ENCODE data around the gene CSAG3.
"Not testable (repeated sequence)": the region's sequence is repeated elsewhere in the genome, so short reads cannot be mapped to it uniquely, and the experiment has no call there.

CSAG3 gene

GRCh38 chrX:152758918-152759317, at the start of gene CSAG3:
TSS of gene CSAG3 (plus strand) at chrX:152759218.
- not testable (repeated sequence) for H3K79me2 ChIP-seq (ENCODE audit: low read length); H3K9me3 ChIP-seq (replicated peaks; ENCODE audit: insufficient read depth, low read length); H3K27ac ChIP-seq (ENCODE audit: low read length); H3K36me3 ChIP-seq (replicated peaks; ENCODE audit: insufficient read depth, low read length); H3K4me1 ChIP-seq (ENCODE audit: low read length); H3K27me3 ChIP-seq (replicated peaks; ENCODE audit: insufficient read depth, low read length); DNase-seq; H3K9me2 ChIP-seq (replicated peaks; ENCODE audit: insufficient read depth, low read length); H3K9ac ChIP-seq (ENCODE audit: low read length); H3K4me2 ChIP-seq (ENCODE audit: low read depth, low read length); H4K20me1 ChIP-seq (ENCODE audit: insufficient read depth, low read length); H2AFZ ChIP-seq (ENCODE audit: low read length); H3K4me3 ChIP-seq (ENCODE audit: low read length); H3F3A ChIP-seq (ENCODE audit: insufficient read depth, low read length)

- H3K79me2 ChIP-seq (ENCODE audit: low read length); H3K36me3 ChIP-seq (replicated peaks; ENCODE audit: insufficient read depth, low read length); H3K9me3 ChIP-seq (replicated peaks; ENCODE audit: insufficient read depth, low read length); H3K4me2 ChIP-seq (ENCODE audit: low read depth, low read length); H3K4me1 ChIP-seq (ENCODE audit: low read length); H3K27ac ChIP-seq (ENCODE audit: low read length); H3K27me3 ChIP-seq (replicated peaks; ENCODE audit: insufficient read depth, low read length); H3K9me2 ChIP-seq (replicated peaks; ENCODE audit: insufficient read depth, low read length); H2AFZ ChIP-seq (ENCODE audit: low read length); DNase-seq; H3K4me3 ChIP-seq (ENCODE audit: low read length); H4K20me1 ChIP-seq (ENCODE audit: insufficient read depth, low read length); H3K9ac ChIP-seq (ENCODE audit: low read length); H3F3A ChIP-seq (ENCODE audit: insufficient read depth, low read length): not testable (repeated sequence)
Measured at GRCh38 chrX:152713195-152713594, 45.8 kb upstream of the CSAG3 start.

- H3K4me1 ChIP-seq (ENCODE audit: low read length); H3K4me2 ChIP-seq (ENCODE audit: low read depth, low read length); H3K27ac ChIP-seq (ENCODE audit: low read length); H4K20me1 ChIP-seq (ENCODE audit: insufficient read depth, low read length); DNase-seq; H3K9me3 ChIP-seq (replicated peaks; ENCODE audit: insufficient read depth, low read length); H2AFZ ChIP-seq (ENCODE audit: low read length); H3K4me3 ChIP-seq (ENCODE audit: low read length); H3K9me2 ChIP-seq (replicated peaks; ENCODE audit: insufficient read depth, low read length); H3K79me2 ChIP-seq (ENCODE audit: low read length); H3K36me3 ChIP-seq (replicated peaks; ENCODE audit: insufficient read depth, low read length); H3K27me3 ChIP-seq (replicated peaks; ENCODE audit: insufficient read depth, low read length); H3F3A ChIP-seq (ENCODE audit: insufficient read depth, low read length); H3K9ac ChIP-seq (ENCODE audit: low read length): not testable (repeated sequence)
Measured at GRCh38 chrX:152713815-152714787, 44.9 kb upstream of the CSAG3 start, which contains the start of gene MAGEA2B. TSS of gene MAGEA2B (plus strand) at chrX:152714628. CDS start at chrX:152717107, 2,479 bp downstream.

GRCh38 chrX:152725409-152725808, 33.6 kb upstream of the CSAG3 start:
- no peak overlapping the region for H3K9ac ChIP-seq (ENCODE audit: low read length)
- no peaks in the 10 kb centered on the region for H3K27me3 ChIP-seq (replicated peaks; ENCODE audit: insufficient read depth, low read length)
- no peak overlapping the region for H3K4me2 ChIP-seq (ENCODE audit: low read depth, low read length)
- H3K36me3 ChIP-seq (replicated peaks; ENCODE audit: insufficient read depth, low read length), result no peaks in the 10 kb centered on the region
- no peak overlapping the region for H2AFZ ChIP-seq (ENCODE audit: low read length)
- H3K9me2 ChIP-seq (replicated peaks; ENCODE audit: insufficient read depth, low read length), result no peaks in the 10 kb centered on the region
- DNase-seq, result no peak
- no peak overlapping the region for H3K27ac ChIP-seq (ENCODE audit: low read length)
- H3K4me3 ChIP-seq (ENCODE audit: low read length), result no peak overlapping the region
- H3K79me2 ChIP-seq (ENCODE audit: low read length), result no peaks in the 10 kb centered on the region
- H4K20me1 ChIP-seq (ENCODE audit: insufficient read depth, low read length), result no peaks in the 10 kb centered on the region
- H3K4me1 ChIP-seq (ENCODE audit: low read length), result no peaks in the 10 kb centered on the region
- no peak for TF ChIP-seq EZH2 (optimal IDR thresholded peaks at IDR 0.05; ENCODE audit: low read depth, low read length)
- no peak for TF ChIP-seq EZH2phosphoT487 (IDR thresholded peaks at IDR 0.05; ENCODE audit: low read length)
- no peak for TF ChIP-seq CTCF (IDR thresholded peaks at IDR 0.05; ENCODE audit: low read length)
- no peaks in the 10 kb centered on the region for H3F3A ChIP-seq (ENCODE audit: insufficient read depth, low read length)
- H3K9me3 ChIP-seq (replicated peaks; ENCODE audit: insufficient read depth, low read length), result no peaks in the 10 kb centered on the region
